Caco-2 (cell line): Measurements from ENCODE around the gene RAPGEF2. TPM values are rescaled to one million over a fixed set of nuclear protein-coding genes. Genes with fewer than 3 reads are reported as not detected.

ENCODE experiments used
- BruUV-seq: library from RNA; stranded (reverse); fragments of 400-500 nt; replicated peaks from 2 replicates; lab custom pipeline; 2021; lab: Mats Ljungman, UMichigan
- CTCF ChIA-PET: fragments of 300-600 bp; sonication (Branson Sonifier 250); formaldehyde crosslinking; loops from one replicate; lab custom pipeline; 2022; ENCODE audit warnings: antibody characterized with exemption; lab: Charles Lee
- POLR2A ChIA-PET: fragments of 300-600 bp; sonication (Branson Sonifier 250); formaldehyde crosslinking; loops from one replicate; lab custom pipeline; 2022; ENCODE audit warnings: antibody characterized with exemption; lab: Charles Lee
- DNase-seq, 2 experiments: peaks; one replicate each; pipeline versions ENCODE4 v3.0.0 to v3.0.0-alpha.2; 2020 to 2022
- H3K27me3 ChIP-seq: replicated peaks from 2 replicates; pipeline ENCODE4 v1.6.0; 2011; ENCODE audit warnings: low read length; ENCODE audit not compliant: control insufficient read depth, insufficient read depth
- H3K36me3 ChIP-seq: 2 replicates; pipeline ENCODE4 v1.5.1; 2011; ENCODE audit warnings: low read length; ENCODE audit not compliant: control insufficient read depth, insufficient read depth
- H3K4me1 ChIP-seq: fragments of 250-450 bp; sonication (Bioruptor Pico); 2 replicates; pipeline ENCODE4 v1.5.1; 2020; ENCODE audit warnings: mild to moderate bottlenecking
- H3K4me3 ChIP-seq: 2 replicates; pipeline ENCODE4 v1.5.1; 2011; ENCODE audit warnings: low read depth, mild to moderate bottlenecking, control low read depth, low read length
- H3K9me3 ChIP-seq: fragments of 250-450 bp; sonication (Bioruptor Pico); 2 replicates; pipeline ENCODE4 v1.5.1; 2020; ENCODE audit warnings: mild to moderate bottlenecking, moderate library complexity
- H3K27ac Mint-ChIP-seq: one replicate; pipeline ENCODE4 v1.8.0; 2022; ENCODE audit warnings: mixed read lengths; ENCODE audit not compliant: unreplicated experiment
- H3K27me3 Mint-ChIP-seq: one replicate; pipeline ENCODE4 v1.8.0; 2022; ENCODE audit warnings: mixed read lengths; ENCODE audit not compliant: insufficient read depth, unreplicated experiment
- H3K36me3 Mint-ChIP-seq: one replicate; pipeline ENCODE4 v1.8.0; 2022; ENCODE audit warnings: mild to moderate bottlenecking, mixed read lengths; ENCODE audit not compliant: insufficient read depth, unreplicated experiment
- H3K4me1 Mint-ChIP-seq: one replicate; pipeline ENCODE4 v1.8.0; 2022; ENCODE audit warnings: low read depth, mixed read lengths; ENCODE audit not compliant: unreplicated experiment
- H3K4me3 Mint-ChIP-seq: one replicate; pipeline ENCODE4 v1.8.0; 2022; ENCODE audit warnings: mild to moderate bottlenecking, moderate library complexity, mixed read lengths; ENCODE audit not compliant: unreplicated experiment
- H3K9me3 Mint-ChIP-seq: one replicate; pipeline ENCODE4 v1.8.0; 2022; ENCODE audit warnings: mixed read lengths; ENCODE audit not compliant: unreplicated experiment
- CTCF ChIP-seq, 2 experiments: fragments of 200-600 bp in 1 of 2; IDR thresholded peaks; 1 replicate in 1 of 2; 2 replicates in 1 of 2; pipeline versions ENCODE4 v1.5.1 to v1.8.0; 2011 to 2022; ENCODE audit warnings: antibody characterized with exemption in 1 of 2, control low read depth in 1 of 2, inconsistent platforms in 1 of 2, low read depth in 1 of 2, low read length in 1 of 2, mild to moderate bottlenecking in 1 of 2, moderate library complexity in 1 of 2; ENCODE audit not compliant: insufficient read depth in 1 of 2, severe bottlenecking in 1 of 2, unreplicated experiment in 1 of 2
- intact Hi-C: fragments of 100-400 bp; cut with micrococcal nuclease; formaldehyde crosslinking; loops from one replicate; pipeline ENCODE4 v1.10.0; 2022; ENCODE audit not compliant: unreplicated experiment
- total RNA-seq: library from RNA; stranded (reverse); gene quantifications from 2 replicates; pipeline ENCODE4 v1.2.3, GENCODE V29; 2022

RAPGEF2 gene
- total RNA-seq, 1 experiment from 2014 or later: 67.6 TPM

- intact Hi-C loops: no loop called here
- H3K9me3 Mint-ChIP-seq: no peaks in the 10 kb centered on the region
- H3K4me3 Mint-ChIP-seq: no peak overlapping the region
- Histone ChIP-seq H3K27me3 (no peaks in the 10 kb centered on the region), H3K4me3 (no peak overlapping the region), H3K4me1 (peaks cover 32% of the 10 kb centered on the region), H3K36me3 (no peaks in the 10 kb centered on the region), H3K9me3 (no peaks in the 10 kb centered on the region)
- peaks cover 36% of the 10 kb centered on the region for H3K4me1 Mint-ChIP-seq
- no peak for DNase-seq
- no peak for TF ChIP-seq CTCF (IDR thresholded peaks at IDR 0.05; ENCODE audit: insufficient read depth in 1 of 2, low read depth in 1 of 2, low read length in 1 of 2, severe bottlenecking in 1 of 2, unreplicated experiment in 1 of 2)
- H3K27ac Mint-ChIP-seq: no peak overlapping the region
- POLR2A ChIA-PET: no interaction called here
- no peaks in the 10 kb centered on the region for H3K27me3 Mint-ChIP-seq
- CTCF ChIA-PET: no interaction called here
- BruUV-seq: no TSS peak
- H3K36me3 Mint-ChIP-seq: peaks cover 13% of the 10 kb centered on the region
Measured at GRCh38 chr4:159142681-159143384, 40.0 kb downstream of the RAPGEF2 start.

GRCh38 chr4:159143687-159144086 lies 40.8 kb downstream of the RAPGEF2 start:
- ChIA-PET POLR2A (no interaction called here), CTCF (no interaction called here)

GRCh38 chr4:159144112-159144694 lies 41.3 kb downstream of the RAPGEF2 start:
- POLR2A ChIA-PET: no interaction called here
- no TSS peak for BruUV-seq
- TF ChIP-seq CTCF (IDR thresholded peaks at IDR 0.05; ENCODE audit: insufficient read depth in 1 of 2, low read depth in 1 of 2, low read length in 1 of 2, severe bottlenecking in 1 of 2, unreplicated experiment in 1 of 2): no peak

More at GRCh38 chr4:159143687-159144086, 40.8 kb downstream of the RAPGEF2 start:
- Histone ChIP-seq H3K9me3 (no peaks in the 10 kb centered on the region), H3K4me3 (no peak overlapping the region), H3K4me1 (peaks cover 35% of the 10 kb centered on the region), H3K36me3 (no peaks in the 10 kb centered on the region), H3K27me3 (no peaks in the 10 kb centered on the region)
- Mint-ChIP-seq H3K4me1 (peaks cover 36% of the 10 kb centered on the region), H3K36me3 (peaks cover 13% of the 10 kb centered on the region), H3K27me3 (no peaks in the 10 kb centered on the region), H3K27ac (no peak overlapping the region), H3K9me3 (no peaks in the 10 kb centered on the region), H3K4me3 (no peak overlapping the region)
- intact Hi-C loops: loop anchor here (2.0 kb wide), 1 partner anchor 13 kb away; no protein-coding TSS in a partner anchor
- no TSS peak for BruUV-seq
- no peak for TF ChIP-seq CTCF (IDR thresholded peaks at IDR 0.05; ENCODE audit: insufficient read depth in 1 of 2, low read depth in 1 of 2, low read length in 1 of 2, severe bottlenecking in 1 of 2, unreplicated experiment in 1 of 2)
- DNase-seq: no peak

More at GRCh38 chr4:159144112-159144694, 41.3 kb downstream of the RAPGEF2 start:
- Histone ChIP-seq H3K36me3 (no peaks in the 10 kb centered on the region), H3K27me3 (no peaks in the 10 kb centered on the region), H3K4me3 (no peak overlapping the region), H3K9me3 (no peaks in the 10 kb centered on the region), H3K4me1 (peaks cover 35% of the 10 kb centered on the region)
- Mint-ChIP-seq H3K27me3 (no peaks in the 10 kb centered on the region), H3K9me3 (no peaks in the 10 kb centered on the region), H3K4me3 (no peak overlapping the region), H3K36me3 (peaks cover 13% of the 10 kb centered on the region), H3K27ac (no peak overlapping the region), H3K4me1 (peaks cover 36% of the 10 kb centered on the region)
- CTCF ChIA-PET: no interaction called here
- intact Hi-C loops: loop anchor here (2.0 kb wide), 1 partner anchor 13 kb away; no protein-coding TSS in a partner anchor
- no peak for DNase-seq
